SKM-1 treated with dmso at 0.1 percent for 144 hours (cell line): Measurements from ENCODE around the gene COLEC11.

ENCODE experiments used
- DNase-seq: peaks from one replicate; lab custom pipeline; 2025; ENCODE audit not compliant: unreplicated experiment; lab: John Stamatoyannopoulos, UW

The COLEC11 gene

GRCh38 chr2:3670376-3670775, 75.5 kb downstream of the COLEC11 start:
- DNase-seq = no peak

GRCh38 chr2:3670941-3671340, 76.0 kb downstream of the COLEC11 start:
- no peak for DNase-seq

DNA sequence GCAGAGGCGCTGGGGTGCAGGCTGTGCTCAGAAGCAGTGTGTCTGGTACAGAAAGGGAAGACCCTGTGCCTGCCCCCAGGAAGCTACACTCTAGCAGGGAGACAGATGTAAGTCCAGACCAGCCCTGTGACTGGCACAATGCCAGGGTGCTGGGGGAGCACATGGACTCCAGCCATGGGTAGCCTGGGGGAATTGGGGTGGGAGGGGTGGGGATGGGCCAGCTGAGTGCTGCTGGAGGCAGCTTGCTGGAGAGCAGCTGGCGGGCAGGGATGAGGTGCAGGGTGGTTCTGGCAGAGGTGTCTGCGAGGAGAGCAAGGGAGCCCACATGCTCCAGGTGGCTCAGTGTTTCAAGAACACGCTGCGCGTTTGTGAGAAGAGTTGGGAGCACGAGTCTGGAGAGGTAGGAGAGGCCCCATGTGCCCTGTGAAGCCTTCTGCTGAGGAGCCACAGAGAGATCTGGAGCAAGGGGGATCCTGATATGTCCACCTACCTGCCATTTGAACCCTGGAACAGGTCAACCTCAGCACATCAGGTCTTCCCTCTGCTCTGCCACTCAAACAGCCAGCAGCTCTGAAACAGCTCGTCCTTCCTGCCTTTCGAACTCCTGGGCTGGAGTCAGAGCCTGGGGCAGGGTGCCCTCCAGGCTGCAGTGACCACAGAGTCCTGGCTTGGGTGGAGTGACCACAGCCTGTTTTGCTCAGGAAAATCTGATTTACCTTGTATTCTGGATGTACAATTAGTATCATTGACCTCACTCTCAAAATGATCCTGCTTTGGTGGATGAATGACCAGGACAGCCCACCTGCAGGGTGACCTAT, 78.2 kb downstream of the COLEC11 start:
- DNase-seq = no peak

DNA sequence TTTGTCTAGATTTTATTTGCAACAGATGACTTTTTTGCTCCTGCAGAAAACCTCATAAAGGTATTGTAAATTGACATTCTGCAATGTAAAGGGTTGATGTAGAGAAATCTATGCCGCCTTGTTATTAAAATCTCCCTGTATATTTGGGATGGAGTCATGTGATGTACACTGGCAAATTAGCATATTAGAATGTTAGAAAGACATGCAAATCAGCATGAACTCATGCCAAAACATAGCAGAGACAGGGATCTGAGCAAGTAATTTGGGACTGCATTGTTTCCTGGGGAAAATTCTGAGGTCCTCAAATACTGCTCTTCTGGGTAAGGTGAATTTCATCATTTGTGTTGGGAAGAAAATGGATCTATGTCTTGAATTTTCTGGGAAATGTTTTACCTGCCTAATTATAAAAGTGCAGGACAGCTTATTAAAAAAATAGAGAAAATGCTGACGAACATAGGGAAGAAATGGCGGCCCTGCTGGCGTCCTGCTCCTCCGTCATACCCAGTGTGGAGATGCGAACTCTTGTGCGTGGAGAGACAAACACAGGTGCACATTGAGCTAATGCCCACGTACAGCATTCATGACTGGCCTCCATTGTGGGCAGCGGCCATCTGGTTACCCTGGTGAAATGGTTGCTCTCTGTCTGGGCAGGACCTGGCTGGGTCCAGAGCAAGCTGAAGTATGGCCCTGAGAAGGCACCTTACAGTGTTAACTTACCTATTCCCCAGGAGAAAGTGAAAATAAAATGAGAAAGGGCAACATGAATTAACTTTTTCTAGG, 79.3 kb downstream of the COLEC11 start:
- no peak for DNase-seq

- no peak for DNase-seq
Measured at GRCh38 chr2:3675687-3676086, 80.8 kb downstream of the COLEC11 start.

- DNase-seq = no peak
Measured at GRCh38 chr2:3677436-3677835, 82.5 kb downstream of the COLEC11 start.

DNA sequence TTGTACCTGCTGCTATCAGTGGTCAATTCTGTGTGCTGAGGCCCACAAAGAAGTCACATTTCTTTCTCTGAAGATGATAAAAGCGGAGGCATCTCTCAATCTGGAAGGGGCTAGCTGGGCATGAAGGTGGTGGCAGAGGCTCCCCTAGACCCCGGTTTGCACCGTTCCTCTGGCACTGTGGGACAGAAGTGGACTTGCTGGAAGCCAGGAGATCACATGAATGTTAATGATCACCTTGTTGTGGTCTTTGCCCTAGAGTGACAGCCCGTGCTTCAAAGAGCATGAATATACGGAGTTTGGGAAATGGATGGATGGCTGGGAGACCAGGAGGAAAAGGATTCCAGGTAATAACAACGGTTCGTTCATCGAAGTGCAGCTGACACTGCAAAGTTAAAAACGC, 83.3 kb downstream of the COLEC11 start:
- no peak for DNase-seq

- DNase-seq = no peak
Measured at GRCh38 chr2:3679180-3679579, 84.3 kb downstream of the COLEC11 start.

GRCh38 chr2:3679616-3680393, 84.9 kb downstream of the COLEC11 start:
- no peak for DNase-seq

DNA sequence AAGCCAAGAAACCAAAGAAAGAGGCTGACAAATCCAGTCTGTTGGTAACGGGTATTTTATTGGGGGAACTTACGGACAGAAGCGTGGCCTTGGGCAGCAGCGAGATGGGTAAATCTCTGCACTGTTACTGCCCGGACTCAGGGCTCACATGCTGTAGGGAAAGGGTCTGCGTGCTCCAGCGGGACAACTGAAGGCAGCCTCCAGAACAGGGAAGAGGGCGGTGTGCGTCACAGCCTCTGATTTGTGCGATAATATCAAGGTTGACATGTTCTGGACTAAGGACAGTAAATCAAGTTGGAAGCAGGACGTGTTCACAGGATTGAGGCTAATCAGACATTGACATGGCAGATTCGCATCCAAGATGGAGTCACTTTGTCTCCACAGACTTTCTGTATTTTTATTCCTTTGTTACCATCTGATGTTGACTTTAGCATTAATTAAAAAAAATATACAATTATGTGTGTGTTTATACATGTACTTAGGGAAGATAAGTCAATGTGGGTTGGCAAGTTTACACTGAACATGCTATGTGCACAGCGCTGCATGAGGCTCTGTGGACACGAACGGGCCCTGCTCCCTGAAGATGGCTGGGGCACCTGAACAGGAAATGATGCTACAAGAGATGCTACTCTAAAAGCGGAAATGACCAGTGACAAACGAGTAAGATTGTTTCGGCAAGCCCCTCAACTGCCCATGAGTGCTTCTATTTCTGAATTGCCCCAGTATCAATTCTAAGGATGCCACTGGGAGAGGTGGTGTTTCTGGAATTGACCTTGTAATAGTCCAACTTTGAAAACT, 85.8 kb downstream of the COLEC11 start:
- no peak for DNase-seq

DNA sequence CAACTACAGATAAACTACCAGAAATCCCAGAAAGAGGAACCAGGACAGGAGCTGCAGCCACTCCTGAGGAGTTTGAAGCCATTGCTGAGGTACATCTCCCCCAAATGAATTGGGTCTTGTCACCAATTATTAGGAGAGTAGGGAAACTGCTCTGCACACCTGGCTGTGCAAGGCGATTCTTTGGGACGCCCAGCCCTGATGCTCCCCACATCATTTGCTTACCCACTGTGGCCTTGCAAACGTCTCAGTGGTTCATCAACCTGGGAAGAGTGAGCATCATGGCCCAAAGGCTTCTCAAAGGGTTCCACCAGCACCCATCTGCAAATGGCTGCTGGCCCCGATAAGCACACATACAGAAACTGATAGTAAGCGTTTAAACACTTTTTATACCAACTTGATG, 86.7 kb downstream of the COLEC11 start:
- no peak for DNase-seq

GRCh38 chr2:3682811-3683210, 87.9 kb downstream of the COLEC11 start:
- no peak for DNase-seq

DNA sequence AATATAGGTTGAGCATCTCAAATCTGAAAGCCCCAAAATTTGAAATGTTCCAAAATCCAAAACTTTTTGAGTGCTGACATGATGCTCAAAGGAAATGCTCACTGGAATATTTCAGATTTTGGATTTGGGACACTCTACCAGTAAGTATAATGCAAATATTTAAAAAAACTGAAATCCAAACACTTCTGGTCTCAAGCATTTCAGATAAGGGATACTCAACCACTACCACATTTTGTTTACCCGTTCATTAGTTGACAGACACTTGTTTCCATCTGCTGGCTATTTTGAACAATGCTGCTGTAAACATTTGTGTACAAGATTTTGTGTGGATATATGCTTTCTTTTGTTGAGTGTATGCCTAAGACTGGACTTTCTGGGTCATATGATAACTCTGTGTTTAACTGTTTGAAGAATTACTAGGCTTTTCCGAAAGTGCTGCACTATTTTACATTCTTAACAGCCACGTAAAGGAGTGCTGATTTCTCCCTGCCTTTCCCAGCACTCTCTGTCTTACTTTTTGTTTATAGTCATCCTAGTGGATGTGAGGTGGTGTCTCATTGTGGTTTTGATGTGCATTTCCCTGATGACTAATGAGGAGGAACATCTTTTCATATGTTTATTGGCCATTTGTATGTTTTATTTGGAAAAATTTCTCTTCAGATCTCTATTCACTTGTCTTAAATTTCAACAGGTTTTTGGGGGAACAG, 89.0 kb downstream of the COLEC11 start:
- DNase-seq = no peak

DNA sequence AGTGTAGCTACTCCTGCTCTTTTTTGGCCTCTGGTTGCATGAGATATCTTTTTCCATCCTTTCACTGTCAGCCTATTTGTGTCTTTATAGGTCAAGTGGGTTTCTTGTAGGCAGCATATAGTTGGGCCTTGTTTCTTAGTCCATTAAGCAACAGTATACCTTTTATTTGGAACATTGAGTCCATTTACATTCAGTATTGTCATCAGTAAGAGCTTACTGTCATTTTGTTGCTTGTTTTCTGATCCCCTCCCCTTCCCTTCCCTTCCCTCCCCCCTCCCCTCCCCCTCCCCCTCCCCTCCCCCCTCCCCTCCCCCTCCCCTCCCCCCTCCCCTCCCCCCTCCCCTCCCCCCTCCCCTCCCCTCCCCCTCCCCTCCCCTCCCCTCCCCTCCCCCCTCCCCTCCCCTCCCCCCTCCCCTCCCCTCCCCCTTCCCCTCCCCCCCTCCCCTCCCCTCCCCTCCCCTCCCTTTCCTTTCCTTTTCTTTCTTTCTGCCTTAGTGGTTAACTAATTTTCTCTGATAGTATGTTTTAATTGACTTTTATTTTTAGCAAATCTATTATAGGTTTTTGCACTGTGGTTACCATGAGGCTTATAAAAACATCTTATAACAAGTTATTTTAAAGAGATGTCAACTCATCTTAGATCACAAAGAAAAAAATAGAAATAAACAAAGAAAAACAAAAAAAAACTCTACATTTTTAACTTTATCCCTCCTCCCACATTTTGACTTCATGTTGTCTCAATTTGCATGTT, 95.3 kb downstream of the COLEC11 start:
- DNase-seq = no peak

GRCh38 chr2:3692375-3692774, 97.5 kb downstream of the COLEC11 start:
- DNase-seq = no peak
